ENCODE data around the gene DUSP16. TPM values are rescaled to one million over a fixed set of nuclear protein-coding genes. Genes with fewer than 3 reads are reported as not detected.
A peak's percentile ranks its signal among the peaks of the same experiment; 100 is the strongest.

The DUSP16 gene, protein sequence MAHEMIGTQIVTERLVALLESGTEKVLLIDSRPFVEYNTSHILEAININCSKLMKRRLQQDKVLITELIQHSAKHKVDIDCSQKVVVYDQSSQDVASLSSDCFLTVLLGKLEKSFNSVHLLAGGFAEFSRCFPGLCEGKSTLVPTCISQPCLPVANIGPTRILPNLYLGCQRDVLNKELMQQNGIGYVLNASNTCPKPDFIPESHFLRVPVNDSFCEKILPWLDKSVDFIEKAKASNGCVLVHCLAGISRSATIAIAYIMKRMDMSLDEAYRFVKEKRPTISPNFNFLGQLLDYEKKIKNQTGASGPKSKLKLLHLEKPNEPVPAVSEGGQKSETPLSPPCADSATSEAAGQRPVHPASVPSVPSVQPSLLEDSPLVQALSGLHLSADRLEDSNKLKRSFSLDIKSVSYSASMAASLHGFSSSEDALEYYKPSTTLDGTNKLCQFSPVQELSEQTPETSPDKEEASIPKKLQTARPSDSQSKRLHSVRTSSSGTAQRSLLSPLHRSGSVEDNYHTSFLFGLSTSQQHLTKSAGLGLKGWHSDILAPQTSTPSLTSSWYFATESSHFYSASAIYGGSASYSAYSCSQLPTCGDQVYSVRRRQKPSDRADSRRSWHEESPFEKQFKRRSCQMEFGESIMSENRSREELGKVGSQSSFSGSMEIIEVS
- 24.0 TPM for polyA plus RNA-seq (2013, experiment 1 of 2)
- polyA plus RNA-seq (2013, experiment 2 of 2) = 17.9 TPM

DNA sequence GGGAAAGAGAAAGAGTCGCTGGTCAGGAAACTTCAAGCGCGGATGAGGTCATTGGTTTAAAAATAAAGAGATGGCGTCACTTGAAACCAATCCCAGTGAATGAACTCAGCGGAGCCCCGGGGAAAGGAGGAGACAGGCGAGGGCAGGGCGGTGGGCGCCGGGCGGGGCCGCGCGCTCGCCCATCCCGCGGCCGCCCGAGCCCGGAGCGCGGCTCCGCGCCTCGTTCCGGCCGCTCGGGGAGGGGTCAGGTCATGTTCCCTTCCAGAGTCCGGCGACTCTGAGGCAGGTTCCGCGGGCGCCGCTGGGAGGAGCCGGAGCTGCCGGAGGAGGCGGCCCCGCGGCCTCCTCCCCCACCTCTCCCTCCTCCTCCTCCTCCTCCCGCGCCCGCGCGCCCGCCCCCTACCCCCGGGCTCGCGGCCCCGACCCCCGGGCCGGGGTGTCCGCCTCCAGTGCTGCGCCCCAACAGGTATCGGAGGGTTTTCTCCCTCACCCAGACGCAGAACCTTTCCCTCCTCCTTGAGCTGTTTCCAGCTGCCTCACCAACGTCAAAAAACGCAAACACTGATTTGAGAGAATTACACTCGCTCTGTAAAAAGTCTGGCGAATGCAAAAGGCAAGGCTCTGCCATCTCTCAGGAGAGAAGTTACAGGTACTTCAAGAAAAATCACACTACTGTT, at the start of gene DUSP16:
Gene DUSP16, minus strand, starts transcription at position 279 of the 677 bp plus-strand sequence. CDS start 41,765 bp downstream, outside the sequence.
- WGBS, 2 experiments (ENCODE audit: insufficient coverage in 2 of 2) = 0% methylated on average over 28 to 31 of the region's 59 CpGs
- Histone ChIP-seq H3K9me3 (ENCODE audit: control insufficient read depth, low read length) (peaks cover 8% of the 10 kb centered on the region), H3K4me1 (ENCODE audit: control insufficient read depth, insufficient read depth, low read length, poor library complexity, severe bottlenecking) (peaks cover 19% of the 10 kb centered on the region), H3K36me3 (ENCODE audit: control insufficient read depth, insufficient read depth, low read length) (no peaks in the 10 kb centered on the region), H3K27ac (ENCODE audit: low read depth, low read length, severe bottlenecking) (peak within 1 kb of the TSS; percentile 98), H3K4me3 (ENCODE audit: extremely low read depth, insufficient read depth, low read length, poor library complexity, severe bottlenecking) (peak within 1 kb of the TSS; percentile 87)

DNA sequence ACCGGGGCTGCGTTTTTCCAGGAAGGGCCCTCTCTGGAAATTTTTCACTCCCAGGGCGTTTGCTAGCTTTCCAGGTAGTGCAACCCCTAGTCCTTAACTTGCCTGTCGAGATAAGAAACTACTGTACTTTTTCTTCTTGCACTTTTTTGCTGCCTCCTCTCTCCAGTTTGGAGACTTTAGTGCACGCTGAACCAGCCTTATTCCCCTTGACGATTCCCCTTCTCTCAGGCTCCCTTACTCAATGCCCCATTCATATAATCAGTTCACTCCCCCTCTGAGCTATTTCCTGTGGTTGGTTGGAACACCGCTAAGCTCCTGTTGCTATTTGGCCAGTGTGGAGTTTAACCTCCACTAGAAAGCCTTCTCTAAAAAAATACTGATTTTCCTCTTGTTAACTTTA, 49.7 kb upstream of the DUSP16 start:
- H3K9me3 ChIP-seq (ENCODE audit: control insufficient read depth, low read length) = no peaks in the 10 kb centered on the region
- H3K4me1 ChIP-seq (ENCODE audit: control insufficient read depth, insufficient read depth, low read length, poor library complexity, severe bottlenecking) = no peaks in the 10 kb centered on the region
- peaks cover 2% of the 10 kb centered on the region for H3K36me3 ChIP-seq (ENCODE audit: control insufficient read depth, insufficient read depth, low read length)
- WGBS, 2 experiments (ENCODE audit: insufficient coverage in 2 of 2) = 4 to 7% methylated on average over 4 to 6 of the region's 7 CpGs
- peak overlapping the region; percentile 86 for H3K27ac ChIP-seq (ENCODE audit: low read depth, low read length, severe bottlenecking)
- H3K4me3 ChIP-seq (ENCODE audit: extremely low read depth, insufficient read depth, low read length, poor library complexity, severe bottlenecking) = peak overlapping the region; percentile 70

DNA sequence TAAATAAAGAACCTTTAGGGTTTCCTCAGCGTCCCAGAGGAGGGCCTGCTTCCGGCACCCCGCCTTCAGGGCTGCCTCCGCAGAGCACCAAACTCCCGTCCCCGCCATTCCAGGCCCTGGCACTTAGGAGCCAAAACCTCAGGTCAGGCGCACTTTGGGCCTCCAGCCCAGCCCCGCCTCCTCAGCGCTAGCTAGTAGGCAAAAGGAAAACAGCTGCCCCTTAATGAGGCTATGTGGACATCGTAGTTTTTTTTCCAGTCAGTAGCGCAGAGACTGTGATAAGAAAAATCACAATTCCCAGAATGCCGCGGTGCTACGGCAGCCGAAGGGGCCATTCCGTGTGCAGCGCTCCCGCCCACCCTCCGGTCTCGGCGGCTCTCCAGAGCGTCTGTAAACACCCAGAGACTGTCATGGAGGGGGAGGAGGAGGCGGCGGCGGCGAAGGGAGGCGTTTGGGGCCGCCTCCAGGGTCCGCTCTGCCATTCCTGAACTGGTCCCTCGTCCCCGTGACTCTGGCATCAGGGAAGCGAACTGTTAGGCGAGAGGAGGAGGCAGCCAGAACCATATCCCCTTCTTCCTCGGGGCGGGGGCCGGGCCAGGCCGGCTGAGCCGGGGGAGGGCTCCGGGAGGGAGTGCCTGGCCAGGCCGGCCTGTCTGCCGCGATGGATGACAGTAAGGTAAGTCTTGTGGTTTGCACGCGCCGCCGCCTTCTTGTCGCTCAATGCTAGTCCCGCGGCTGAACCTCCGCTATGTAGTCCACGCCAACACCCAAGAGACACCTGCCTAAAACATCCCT, 49.0 kb upstream of the DUSP16 start, which contains the start of gene CREBL2:
Gene CREBL2, plus strand, starts transcription at position 365 of the 795 bp plus-strand sequence. Its CDS starts 297 bp downstream, at position 662.
- Histone ChIP-seq H3K4me1 (ENCODE audit: control insufficient read depth, insufficient read depth, low read length, poor library complexity, severe bottlenecking) (peaks cover 5% of the 10 kb centered on the region), H3K9me3 (ENCODE audit: control insufficient read depth, low read length) (no peaks in the 10 kb centered on the region), H3K27ac (ENCODE audit: low read depth, low read length, severe bottlenecking) (peak within 1 kb of the TSS; percentile 86), H3K36me3 (ENCODE audit: control insufficient read depth, insufficient read depth, low read length) (peaks cover 2% of the 10 kb centered on the region), H3K4me3 (ENCODE audit: extremely low read depth, insufficient read depth, low read length, poor library complexity, severe bottlenecking) (peak within 1 kb of the TSS; percentile 70)
- 2 to 3% methylated on average over 37 to 38 of the region's 51 CpGs for WGBS, 2 experiments (ENCODE audit: insufficient coverage in 2 of 2)

DNA sequence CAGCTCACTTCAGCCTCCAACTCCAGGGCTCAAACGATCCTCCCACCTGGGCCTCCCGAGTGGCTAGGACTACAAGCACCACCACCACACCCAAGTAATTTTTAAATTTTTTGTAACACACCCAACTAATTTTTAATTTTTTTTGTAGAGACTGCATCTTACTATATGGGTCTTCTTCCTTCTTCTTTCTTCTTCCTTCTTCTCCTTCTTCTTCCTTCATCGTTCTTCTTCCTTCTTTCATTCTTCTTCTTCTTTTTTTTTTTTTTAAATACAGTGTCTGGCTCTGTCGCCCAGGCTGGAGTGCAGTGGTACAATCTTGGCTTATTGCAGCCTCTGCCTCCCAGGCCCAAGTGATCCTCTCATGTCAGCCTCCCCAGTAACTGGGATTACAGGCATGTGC, 48.0 kb upstream of the DUSP16 start:
- H3K4me3 ChIP-seq (ENCODE audit: extremely low read depth, insufficient read depth, low read length, poor library complexity, severe bottlenecking) = no peak overlapping the region
- H3K27ac ChIP-seq (ENCODE audit: low read depth, low read length, severe bottlenecking) = peak overlapping the region; percentile 86
- peaks cover 2% of the 10 kb centered on the region for H3K36me3 ChIP-seq (ENCODE audit: control insufficient read depth, insufficient read depth, low read length)
- H3K4me1 ChIP-seq (ENCODE audit: control insufficient read depth, insufficient read depth, low read length, poor library complexity, severe bottlenecking) = peaks cover 6% of the 10 kb centered on the region
- no peaks in the 10 kb centered on the region for H3K9me3 ChIP-seq (ENCODE audit: control insufficient read depth, low read length)
- WGBS, 2 experiments (ENCODE audit: insufficient coverage in 2 of 2) = 95 to 96% methylated on average over 3 of the region's 4 CpGs

DNA sequence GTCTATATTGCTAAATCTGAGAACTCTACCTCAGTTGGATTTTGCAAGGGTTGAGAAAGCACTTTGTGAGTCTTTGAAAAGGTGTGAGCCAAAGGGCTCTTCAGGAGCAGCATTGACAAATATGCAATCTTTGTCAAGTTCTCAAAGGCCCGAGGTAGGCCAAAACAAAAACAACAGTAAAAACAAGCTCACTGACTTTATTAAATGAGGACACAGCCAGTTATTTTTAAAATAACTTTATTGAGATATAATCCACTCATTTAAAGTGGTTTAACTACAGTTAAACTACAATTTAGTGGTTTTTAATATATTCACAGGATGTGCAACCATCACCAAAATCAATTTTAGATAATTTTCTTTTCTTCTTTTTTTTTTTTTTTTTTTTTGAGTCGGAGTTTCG, 47.0 kb upstream of the DUSP16 start:
- Histone ChIP-seq H3K9me3 (ENCODE audit: control insufficient read depth, low read length) (no peaks in the 10 kb centered on the region), H3K27ac (ENCODE audit: low read depth, low read length, severe bottlenecking) (no peak overlapping the region), H3K36me3 (ENCODE audit: control insufficient read depth, insufficient read depth, low read length) (peaks cover 1% of the 10 kb centered on the region), H3K4me1 (ENCODE audit: control insufficient read depth, insufficient read depth, low read length, poor library complexity, severe bottlenecking) (peaks cover 6% of the 10 kb centered on the region), H3K4me3 (ENCODE audit: extremely low read depth, insufficient read depth, low read length, poor library complexity, severe bottlenecking) (no peak overlapping the region)
- 83% methylated on average over 1 of the region's 3 CpGs; no CpG with 5 or more reads in 1 of the 2 experiments for WGBS, 2 experiments (ENCODE audit: insufficient coverage in 2 of 2)

DNA sequence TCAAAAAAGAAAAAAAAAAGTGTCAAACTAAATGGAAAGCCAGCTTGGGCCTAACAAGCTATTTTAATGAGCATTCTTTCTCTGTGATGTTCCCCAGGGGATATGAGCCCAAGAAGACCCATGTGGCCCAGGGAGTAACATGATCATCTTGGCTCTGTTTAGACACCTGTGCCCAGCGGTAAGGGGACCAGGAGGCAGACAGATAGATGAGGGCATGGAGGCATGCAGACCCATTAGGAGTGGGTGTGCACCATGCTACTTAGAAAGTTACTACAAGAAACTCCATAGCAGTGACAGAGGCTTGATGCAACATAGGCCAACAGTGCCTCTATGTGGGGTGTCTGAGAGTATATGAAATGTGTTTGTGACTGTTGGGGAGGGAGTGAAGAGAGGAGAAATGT, 45.9 kb upstream of the DUSP16 start:
- Histone ChIP-seq H3K9me3 (ENCODE audit: control insufficient read depth, low read length) (no peaks in the 10 kb centered on the region), H3K27ac (ENCODE audit: low read depth, low read length, severe bottlenecking) (no peak overlapping the region), H3K4me1 (ENCODE audit: control insufficient read depth, insufficient read depth, low read length, poor library complexity, severe bottlenecking) (peaks cover 6% of the 10 kb centered on the region), H3K36me3 (ENCODE audit: control insufficient read depth, insufficient read depth, low read length) (no peaks in the 10 kb centered on the region), H3K4me3 (ENCODE audit: extremely low read depth, insufficient read depth, low read length, poor library complexity, severe bottlenecking) (no peak overlapping the region)
- WGBS, 2 experiments (ENCODE audit: insufficient coverage in 2 of 2) = 100% methylated on average over 1 of the region's 1 CpG

DNA sequence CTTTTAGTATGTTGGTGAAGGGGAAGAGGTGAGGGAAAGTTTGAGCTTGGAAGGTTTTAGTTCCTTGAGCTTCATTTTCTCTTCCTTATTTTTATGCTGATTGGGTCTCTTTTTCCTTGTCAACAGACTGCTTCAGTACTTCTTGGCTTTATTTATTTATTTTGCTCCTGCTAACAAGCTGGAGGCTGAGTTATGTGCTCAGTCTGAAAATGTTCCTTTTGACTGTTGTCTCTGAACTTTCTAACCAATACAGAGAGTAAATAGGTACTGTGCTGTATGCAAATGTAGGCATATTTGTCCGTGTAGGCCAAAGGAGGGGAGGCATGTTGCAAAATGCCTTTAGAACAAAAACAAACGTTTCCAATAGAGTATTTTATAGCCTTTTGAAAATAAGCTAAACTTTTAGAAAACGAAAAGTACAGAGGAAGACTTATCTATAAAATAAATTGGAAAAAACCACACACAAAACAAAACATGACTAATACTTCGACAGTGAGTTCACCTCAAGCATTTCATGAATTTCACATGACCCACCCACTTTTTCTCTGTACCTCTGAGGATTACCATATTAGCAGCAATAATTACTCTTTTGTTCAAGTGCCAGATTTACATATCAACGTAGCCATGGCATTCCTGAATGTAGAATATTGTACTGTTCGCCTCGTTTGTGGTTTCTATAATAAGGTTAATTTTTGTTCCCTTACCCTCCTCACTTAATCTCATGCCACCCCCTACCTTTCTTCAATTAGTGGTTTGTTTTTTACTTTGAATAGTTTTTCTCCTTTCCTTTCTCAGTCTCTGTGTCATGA, 44.3 kb upstream of the DUSP16 start:
- no peaks in the 10 kb centered on the region for H3K36me3 ChIP-seq (ENCODE audit: control insufficient read depth, insufficient read depth, low read length)
- H3K9me3 ChIP-seq (ENCODE audit: control insufficient read depth, low read length) = no peaks in the 10 kb centered on the region
- peaks cover 6% of the 10 kb centered on the region for H3K4me1 ChIP-seq (ENCODE audit: control insufficient read depth, insufficient read depth, low read length, poor library complexity, severe bottlenecking)
- H3K27ac ChIP-seq (ENCODE audit: low read depth, low read length, severe bottlenecking) = no peak overlapping the region
- WGBS, 2 experiments (ENCODE audit: insufficient coverage in 2 of 2) = 78 to 82% methylated on average over 1 of the region's 7 CpGs
- H3K4me3 ChIP-seq (ENCODE audit: extremely low read depth, insufficient read depth, low read length, poor library complexity, severe bottlenecking) = no peak overlapping the region

DNA sequence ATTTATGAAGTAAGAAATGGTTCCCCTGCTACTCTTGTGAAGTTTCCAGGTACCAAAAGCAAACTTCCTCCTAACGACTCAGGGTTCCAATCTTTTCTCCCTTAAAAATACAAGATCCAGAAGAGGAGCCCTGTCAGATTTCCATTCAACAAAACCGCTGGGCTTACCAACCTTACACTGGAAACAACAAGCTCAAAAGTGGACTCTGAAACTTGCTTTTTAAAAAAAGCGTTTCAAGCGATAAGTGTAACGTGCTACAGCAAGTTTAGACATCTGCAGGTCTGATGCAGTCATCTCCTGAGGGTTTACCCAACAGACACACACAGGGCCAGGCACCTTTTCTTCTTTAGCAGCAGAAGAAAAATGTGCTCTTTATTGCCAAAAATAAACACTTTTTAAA, 42.1 kb upstream of the DUSP16 start:
- peaks cover 6% of the 10 kb centered on the region for H3K4me1 ChIP-seq (ENCODE audit: control insufficient read depth, insufficient read depth, low read length, poor library complexity, severe bottlenecking)
- no peak overlapping the region for H3K4me3 ChIP-seq (ENCODE audit: extremely low read depth, insufficient read depth, low read length, poor library complexity, severe bottlenecking)
- H3K36me3 ChIP-seq (ENCODE audit: control insufficient read depth, insufficient read depth, low read length) = no peaks in the 10 kb centered on the region
- H3K9me3 ChIP-seq (ENCODE audit: control insufficient read depth, low read length) = no peaks in the 10 kb centered on the region
- H3K27ac ChIP-seq (ENCODE audit: low read depth, low read length, severe bottlenecking) = no peak overlapping the region
- 89 to 96% methylated on average over 4 to 5 of the region's 5 CpGs for WGBS, 2 experiments (ENCODE audit: insufficient coverage in 2 of 2)

DNA sequence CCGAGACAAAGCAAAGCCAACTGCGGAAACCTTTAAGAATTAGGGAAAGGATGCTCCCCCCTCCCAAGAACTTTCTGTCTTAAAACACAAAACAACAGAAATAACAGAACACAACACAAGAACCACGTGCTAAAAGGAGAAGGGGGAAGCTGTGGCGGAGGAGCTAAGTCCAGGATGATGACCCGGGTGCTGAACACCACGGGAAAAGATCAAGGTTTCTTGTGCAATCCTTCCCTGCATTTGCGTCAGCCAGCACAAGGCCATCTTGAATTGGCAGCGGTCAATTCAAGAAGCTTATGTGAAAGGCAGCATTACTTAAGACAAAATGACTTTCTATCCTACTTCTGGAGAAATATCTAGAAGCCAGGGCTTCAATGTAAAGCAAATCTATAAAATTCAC, 38.0 kb upstream of the DUSP16 start:
- no peak overlapping the region for H3K27ac ChIP-seq (ENCODE audit: low read depth, low read length, severe bottlenecking)
- no peaks in the 10 kb centered on the region for H3K36me3 ChIP-seq (ENCODE audit: control insufficient read depth, insufficient read depth, low read length)
- H3K9me3 ChIP-seq (ENCODE audit: control insufficient read depth, low read length) = no peaks in the 10 kb centered on the region
- no peak overlapping the region for H3K4me3 ChIP-seq (ENCODE audit: extremely low read depth, insufficient read depth, low read length, poor library complexity, severe bottlenecking)
- H3K4me1 ChIP-seq (ENCODE audit: control insufficient read depth, insufficient read depth, low read length, poor library complexity, severe bottlenecking) = no peaks in the 10 kb centered on the region
- WGBS, 2 experiments (ENCODE audit: insufficient coverage in 2 of 2) = 75 to 85% methylated on average over 6 to 7 of the region's 8 CpGs
